Endothelial cell of umbilical vein (primary cell): ENCODE data around the gene DMTF1.

Experiments used
- EZH2 ChIP-seq: IDR thresholded peaks from 2 replicates; pipeline ENCODE4 v1.6.1; 2012; ENCODE audit warnings: borderline replicate concordance, low read depth, mild to moderate bottlenecking, moderate library complexity, low read length, inconsistent platforms; ENCODE audit not compliant: severe bottlenecking
- FOS ChIP-seq: IDR thresholded peaks from 2 replicates; pipeline ENCODE4 v1.6.1; 2011; ENCODE audit warnings: mild to moderate bottlenecking, low read length, moderate library complexity, borderline replicate concordance; ENCODE audit not compliant: insufficient read depth
- GATA2 ChIP-seq: IDR thresholded peaks from 2 replicates; pipeline ENCODE4 v1.7.0; 2011; ENCODE audit warnings: low read depth, mild to moderate bottlenecking, moderate library complexity, mixed read lengths, low read length; ENCODE audit not compliant: insufficient read length, insufficient read depth
- JUN ChIP-seq: IDR thresholded peaks from 2 replicates; pipeline ENCODE4 v1.6.1; 2011; ENCODE audit warnings: borderline replicate concordance, low read depth; ENCODE audit not compliant: insufficient read length, insufficient read depth
- POLR2A ChIP-seq: IDR thresholded peaks from 2 replicates; pipeline ENCODE4 v1.6.1; 2012; ENCODE audit warnings: low read depth, mild to moderate bottlenecking, control low read depth, low read length
- POLR2AphosphoS5 ChIP-seq: IDR thresholded peaks from 2 replicates; pipeline ENCODE4 v1.6.1; 2012; ENCODE audit warnings: low read depth, mild to moderate bottlenecking, control low read depth, low read length, moderate library complexity; ENCODE audit not compliant: insufficient read depth
- TF ChIP-seq, protein P1 (sequence below), 2 donors: IDR thresholded peaks; 1 replicate in 1 of 2; 2 replicates in 1 of 2; pipeline ENCODE4 v1.5.1; 2011; ENCODE audit warnings: low read length in 2 of 2, mild to moderate bottlenecking in 2 of 2, moderate library complexity in 2 of 2, control low read depth in 1 of 2, inconsistent platforms in 1 of 2, low read depth in 1 of 2; ENCODE audit not compliant: insufficient read depth in 1 of 2; ENCODE audit errors: extremely low read depth in 1 of 2
- TF ChIP-seq, protein P2 (sequence below): IDR thresholded peaks from 2 replicates; pipeline ENCODE4 v1.6.1; 2011; ENCODE audit not compliant: insufficient read depth, insufficient read length

DNA sequence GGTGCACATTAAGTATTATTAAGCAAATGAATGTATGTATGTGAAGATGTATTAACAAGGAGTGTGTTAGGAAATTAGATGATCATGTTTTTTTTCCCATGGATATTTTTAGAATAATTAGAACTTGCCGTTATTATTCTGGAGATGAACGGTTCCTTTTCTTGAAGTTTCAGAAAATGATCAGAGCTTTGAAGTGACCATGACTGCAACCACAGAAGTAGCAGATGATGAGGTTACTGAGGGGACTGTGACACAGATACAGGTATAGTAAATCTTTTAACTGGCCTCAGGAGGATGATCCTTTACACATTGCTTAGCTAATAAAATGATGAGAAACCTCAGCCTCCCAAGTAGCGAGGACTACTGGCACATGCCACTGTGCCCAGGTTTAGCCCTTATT, 18.6 kb downstream of the DMTF1 start:
- TF ChIP-seq, protein P1, sequence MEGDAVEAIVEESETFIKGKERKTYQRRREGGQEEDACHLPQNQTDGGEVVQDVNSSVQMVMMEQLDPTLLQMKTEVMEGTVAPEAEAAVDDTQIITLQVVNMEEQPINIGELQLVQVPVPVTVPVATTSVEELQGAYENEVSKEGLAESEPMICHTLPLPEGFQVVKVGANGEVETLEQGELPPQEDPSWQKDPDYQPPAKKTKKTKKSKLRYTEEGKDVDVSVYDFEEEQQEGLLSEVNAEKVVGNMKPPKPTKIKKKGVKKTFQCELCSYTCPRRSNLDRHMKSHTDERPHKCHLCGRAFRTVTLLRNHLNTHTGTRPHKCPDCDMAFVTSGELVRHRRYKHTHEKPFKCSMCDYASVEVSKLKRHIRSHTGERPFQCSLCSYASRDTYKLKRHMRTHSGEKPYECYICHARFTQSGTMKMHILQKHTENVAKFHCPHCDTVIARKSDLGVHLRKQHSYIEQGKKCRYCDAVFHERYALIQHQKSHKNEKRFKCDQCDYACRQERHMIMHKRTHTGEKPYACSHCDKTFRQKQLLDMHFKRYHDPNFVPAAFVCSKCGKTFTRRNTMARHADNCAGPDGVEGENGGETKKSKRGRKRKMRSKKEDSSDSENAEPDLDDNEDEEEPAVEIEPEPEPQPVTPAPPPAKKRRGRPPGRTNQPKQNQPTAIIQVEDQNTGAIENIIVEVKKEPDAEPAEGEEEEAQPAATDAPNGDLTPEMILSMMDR (IDR thresholded peaks at IDR 0.05; ENCODE audit: extremely low read depth in 1 of 2, insufficient read depth in 1 of 2, low read depth in 1 of 2, low read length in 2 of 2) = no peak
- TF ChIP-seq POLR2A (no peak), EZH2 (no peak), POLR2AphosphoS5 (no peak), GATA2 (no peak), JUN (no peak), FOS (no peak)
- TF ChIP-seq, protein P2, sequence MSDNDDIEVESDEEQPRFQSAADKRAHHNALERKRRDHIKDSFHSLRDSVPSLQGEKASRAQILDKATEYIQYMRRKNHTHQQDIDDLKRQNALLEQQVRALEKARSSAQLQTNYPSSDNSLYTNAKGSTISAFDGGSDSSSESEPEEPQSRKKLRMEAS = no peak
